ENCODE results near the gene PDE1A. TPM values are rescaled to one million over a fixed set of nuclear protein-coding genes. Genes with fewer than 3 reads are reported as not detected.

The PDE1A gene
- polyA plus RNA-seq, 1 of the 3 experiments (the other 2 are of a cell fraction): 0.08 TPM

DNA sequence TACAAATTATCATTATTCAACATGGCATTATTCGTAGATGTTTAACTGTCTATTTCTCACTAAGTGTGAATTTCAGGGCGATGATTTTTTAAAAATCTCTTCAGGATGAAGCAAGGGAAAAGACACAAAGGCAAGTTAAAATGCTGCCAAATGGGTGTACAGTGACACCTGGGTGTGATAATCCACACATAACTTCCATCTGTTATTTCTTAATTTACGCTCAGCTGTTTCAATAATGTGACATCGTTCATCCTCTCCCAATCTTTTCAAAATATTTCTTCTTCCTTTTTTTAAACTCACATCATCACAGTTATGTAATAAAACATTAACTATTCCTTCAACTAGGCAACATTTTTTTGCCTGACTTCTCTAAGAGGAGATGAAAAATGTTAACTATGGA, 10.6 kb downstream of the PDE1A start:
- Histone ChIP-seq H3K9me3 (no peaks in the 10 kb centered on the region), H4K20me1 (ENCODE audit: insufficient read depth) (no peaks in the 10 kb centered on the region), H3F3A (replicated peaks; ENCODE audit: insufficient read depth) (no peaks in the 10 kb centered on the region), H3K9ac (no peak overlapping the region), H3K27me3 (ENCODE audit: insufficient read depth) (no peaks in the 10 kb centered on the region), H3K79me2 (ENCODE audit: insufficient read depth) (no peaks in the 10 kb centered on the region), H3K4me3 (ENCODE audit: low read depth in 2 of 2, low read length in 1 of 2) (no peak overlapping the region), H3K27ac (ENCODE audit: low read depth in 2 of 2, low read length in 1 of 2) (no peak overlapping the region), H3K36me3 (replicated peaks in 1 of 2; ENCODE audit: control insufficient read depth in 1 of 2, insufficient read depth in 2 of 2, low read length in 1 of 2) (no peaks in the 10 kb centered on the region), H2AFZ (ENCODE audit: low read depth) (no peak overlapping the region), H3K4me2 (no peak overlapping the region), H3K9me2 (no peaks in the 10 kb centered on the region), H3K4me1 (ENCODE audit: control insufficient read depth in 1 of 2, insufficient read depth in 2 of 2, low read depth in 1 of 2, low read length in 1 of 2) (peaks cover 0 to 2% of the 10 kb centered on the region in 2 experiments; a peak in 1 of 4 replicates)
- ChIA-PET POLR2A (no interaction called here), CTCF (no interaction called here)
- no peak for TF ChIP-seq MXI1 (IDR thresholded peaks at IDR 0.05; ENCODE audit: low read depth, low read length)
- TF ChIP-seq ELF1 (IDR thresholded peaks at IDR 0.05): no peak
- TF ChIP-seq, protein P1, sequence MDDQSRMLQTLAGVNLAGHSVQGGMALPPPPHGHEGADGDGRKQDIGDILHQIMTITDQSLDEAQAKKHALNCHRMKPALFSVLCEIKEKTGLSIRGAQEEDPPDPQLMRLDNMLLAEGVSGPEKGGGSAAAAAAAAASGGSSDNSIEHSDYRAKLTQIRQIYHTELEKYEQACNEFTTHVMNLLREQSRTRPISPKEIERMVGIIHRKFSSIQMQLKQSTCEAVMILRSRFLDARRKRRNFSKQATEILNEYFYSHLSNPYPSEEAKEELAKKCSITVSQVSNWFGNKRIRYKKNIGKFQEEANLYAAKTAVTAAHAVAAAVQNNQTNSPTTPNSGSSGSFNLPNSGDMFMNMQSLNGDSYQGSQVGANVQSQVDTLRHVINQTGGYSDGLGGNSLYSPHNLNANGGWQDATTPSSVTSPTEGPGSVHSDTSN (IDR thresholded peaks at IDR 0.05): no peak
- TF ChIP-seq RXRA (IDR thresholded peaks at IDR 0.05; ENCODE audit: borderline replicate concordance, low read depth): no peak
- no peak for TF ChIP-seq RFX5 (IDR thresholded peaks at IDR 0.05; ENCODE audit: low read length)
- no peak for TF ChIP-seq RAD21 (IDR thresholded peaks at IDR 0.05; ENCODE audit: low read length)
- TF ChIP-seq, protein P2, sequence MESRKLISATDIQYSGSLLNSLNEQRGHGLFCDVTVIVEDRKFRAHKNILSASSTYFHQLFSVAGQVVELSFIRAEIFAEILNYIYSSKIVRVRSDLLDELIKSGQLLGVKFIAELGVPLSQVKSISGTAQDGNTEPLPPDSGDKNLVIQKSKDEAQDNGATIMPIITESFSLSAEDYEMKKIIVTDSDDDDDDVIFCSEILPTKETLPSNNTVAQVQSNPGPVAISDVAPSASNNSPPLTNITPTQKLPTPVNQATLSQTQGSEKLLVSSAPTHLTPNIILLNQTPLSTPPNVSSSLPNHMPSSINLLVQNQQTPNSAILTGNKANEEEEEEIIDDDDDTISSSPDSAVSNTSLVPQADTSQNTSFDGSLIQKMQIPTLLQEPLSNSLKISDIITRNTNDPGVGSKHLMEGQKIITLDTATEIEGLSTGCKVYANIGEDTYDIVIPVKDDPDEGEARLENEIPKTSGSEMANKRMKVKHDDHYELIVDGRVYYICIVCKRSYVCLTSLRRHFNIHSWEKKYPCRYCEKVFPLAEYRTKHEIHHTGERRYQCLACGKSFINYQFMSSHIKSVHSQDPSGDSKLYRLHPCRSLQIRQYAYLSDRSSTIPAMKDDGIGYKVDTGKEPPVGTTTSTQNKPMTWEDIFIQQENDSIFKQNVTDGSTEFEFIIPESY (IDR thresholded peaks at IDR 0.05; ENCODE audit: borderline replicate concordance, low read depth): no peak
- TF ChIP-seq FOXJ3 (CRISPR knock-in tag; IDR thresholded peaks at IDR 0.05): no peak
- no peak for TF ChIP-seq TEAD4 (IDR thresholded peaks at IDR 0.05; ENCODE audit: borderline replicate concordance, insufficient read depth)
- TF ChIP-seq FOSL2 (IDR thresholded peaks at IDR 0.05; ENCODE audit: borderline replicate concordance, low read depth): no peak
- DNase-seq: no peak
- 93% methylated on average over 4 of the region's 4 CpGs for WGBS (ENCODE audit: low lambda C conversion rate)

DNA sequence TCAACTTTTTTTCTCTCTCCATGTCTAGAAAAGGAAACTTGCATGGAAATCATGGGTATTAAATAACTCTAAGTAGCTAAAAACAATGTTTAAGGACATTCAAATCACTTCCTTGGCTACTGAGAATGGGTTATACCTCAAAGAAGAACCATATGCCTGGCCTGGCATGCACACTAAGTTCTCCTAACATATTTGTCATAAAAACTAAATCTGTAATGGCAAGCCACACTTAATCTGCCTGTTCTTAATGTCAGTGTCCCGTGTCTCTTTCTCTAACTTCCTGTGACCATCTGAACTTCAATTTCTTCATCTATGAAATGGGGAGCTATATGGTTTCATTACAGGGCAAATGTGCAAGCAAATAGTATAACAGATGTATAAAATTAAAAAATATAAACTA, 11.1 kb downstream of the PDE1A start:
- Histone ChIP-seq H3K4me3 (ENCODE audit: low read depth in 2 of 2, low read length in 1 of 2) (no peak overlapping the region), H3K9ac (no peak overlapping the region), H3K4me2 (no peak overlapping the region), H3K9me3 (no peaks in the 10 kb centered on the region), H3K4me1 (ENCODE audit: control insufficient read depth in 1 of 2, insufficient read depth in 2 of 2, low read depth in 1 of 2, low read length in 1 of 2) (peaks cover 0 to 2% of the 10 kb centered on the region in 2 experiments; a peak in 1 of 4 replicates), H3F3A (replicated peaks; ENCODE audit: insufficient read depth) (no peaks in the 10 kb centered on the region), H3K27ac (ENCODE audit: low read depth in 2 of 2, low read length in 1 of 2) (no peak overlapping the region), H3K36me3 (replicated peaks in 1 of 2; ENCODE audit: control insufficient read depth in 1 of 2, insufficient read depth in 2 of 2, low read length in 1 of 2) (no peaks in the 10 kb centered on the region), H3K9me2 (no peaks in the 10 kb centered on the region), H3K27me3 (ENCODE audit: insufficient read depth) (no peaks in the 10 kb centered on the region), H4K20me1 (ENCODE audit: insufficient read depth) (no peaks in the 10 kb centered on the region), H2AFZ (ENCODE audit: low read depth) (no peak overlapping the region), H3K79me2 (ENCODE audit: insufficient read depth) (no peaks in the 10 kb centered on the region)
- TF ChIP-seq RAD21 (IDR thresholded peaks at IDR 0.05; ENCODE audit: low read length) (no peak), POLR2AphosphoS5 (IDR thresholded peaks at IDR 0.05; ENCODE audit: low read depth, low read length) (no peak), CHD2 (IDR thresholded peaks at IDR 0.05; ENCODE audit: low read length, partially characterized antibody) (no peak), EP300 (IDR thresholded peaks at IDR 0.05; ENCODE audit: borderline replicate concordance in 1 of 2, low read depth in 1 of 2, low read length in 1 of 2) (no peak), NRF1 (IDR thresholded peaks at IDR 0.05; ENCODE audit: low read depth, low read length) (no peak), SIN3A (IDR thresholded peaks at IDR 0.05; ENCODE audit: borderline replicate concordance, low read depth, low read length) (no peak), FOXM1 (IDR thresholded peaks at IDR 0.05; ENCODE audit: low read depth) (no peak), EZH2phosphoT487 (IDR thresholded peaks at IDR 0.05; ENCODE audit: borderline replicate concordance, low read depth) (no peak), GABPA (IDR thresholded peaks at IDR 0.05; ENCODE audit: low read depth) (no peak), MXI1 (IDR thresholded peaks at IDR 0.05; ENCODE audit: low read depth, low read length) (no peak), FOXJ3 (CRISPR knock-in tag; IDR thresholded peaks at IDR 0.05) (no peak), TAF1 (IDR thresholded peaks at IDR 0.05; ENCODE audit: borderline replicate concordance, low read depth, low read length) (no peak), TCF12 (IDR thresholded peaks at IDR 0.05) (no peak)
- TF ChIP-seq, protein P3, sequence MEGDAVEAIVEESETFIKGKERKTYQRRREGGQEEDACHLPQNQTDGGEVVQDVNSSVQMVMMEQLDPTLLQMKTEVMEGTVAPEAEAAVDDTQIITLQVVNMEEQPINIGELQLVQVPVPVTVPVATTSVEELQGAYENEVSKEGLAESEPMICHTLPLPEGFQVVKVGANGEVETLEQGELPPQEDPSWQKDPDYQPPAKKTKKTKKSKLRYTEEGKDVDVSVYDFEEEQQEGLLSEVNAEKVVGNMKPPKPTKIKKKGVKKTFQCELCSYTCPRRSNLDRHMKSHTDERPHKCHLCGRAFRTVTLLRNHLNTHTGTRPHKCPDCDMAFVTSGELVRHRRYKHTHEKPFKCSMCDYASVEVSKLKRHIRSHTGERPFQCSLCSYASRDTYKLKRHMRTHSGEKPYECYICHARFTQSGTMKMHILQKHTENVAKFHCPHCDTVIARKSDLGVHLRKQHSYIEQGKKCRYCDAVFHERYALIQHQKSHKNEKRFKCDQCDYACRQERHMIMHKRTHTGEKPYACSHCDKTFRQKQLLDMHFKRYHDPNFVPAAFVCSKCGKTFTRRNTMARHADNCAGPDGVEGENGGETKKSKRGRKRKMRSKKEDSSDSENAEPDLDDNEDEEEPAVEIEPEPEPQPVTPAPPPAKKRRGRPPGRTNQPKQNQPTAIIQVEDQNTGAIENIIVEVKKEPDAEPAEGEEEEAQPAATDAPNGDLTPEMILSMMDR (IDR thresholded peaks at IDR 0.05): no peak
- TF ChIP-seq, protein P4, sequence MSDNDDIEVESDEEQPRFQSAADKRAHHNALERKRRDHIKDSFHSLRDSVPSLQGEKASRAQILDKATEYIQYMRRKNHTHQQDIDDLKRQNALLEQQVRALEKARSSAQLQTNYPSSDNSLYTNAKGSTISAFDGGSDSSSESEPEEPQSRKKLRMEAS (IDR thresholded peaks at IDR 0.05; ENCODE audit: low read depth): no peak
- ChIA-PET POLR2A (no interaction called here), CTCF (no interaction called here)
- WGBS (ENCODE audit: low lambda C conversion rate): 84% methylated on average over 1 of the region's 1 CpG
- no peak for DNase-seq

Data from SK-N-SH (cell line).